Measurements from ENCODE around the gene INSC.

DNA sequence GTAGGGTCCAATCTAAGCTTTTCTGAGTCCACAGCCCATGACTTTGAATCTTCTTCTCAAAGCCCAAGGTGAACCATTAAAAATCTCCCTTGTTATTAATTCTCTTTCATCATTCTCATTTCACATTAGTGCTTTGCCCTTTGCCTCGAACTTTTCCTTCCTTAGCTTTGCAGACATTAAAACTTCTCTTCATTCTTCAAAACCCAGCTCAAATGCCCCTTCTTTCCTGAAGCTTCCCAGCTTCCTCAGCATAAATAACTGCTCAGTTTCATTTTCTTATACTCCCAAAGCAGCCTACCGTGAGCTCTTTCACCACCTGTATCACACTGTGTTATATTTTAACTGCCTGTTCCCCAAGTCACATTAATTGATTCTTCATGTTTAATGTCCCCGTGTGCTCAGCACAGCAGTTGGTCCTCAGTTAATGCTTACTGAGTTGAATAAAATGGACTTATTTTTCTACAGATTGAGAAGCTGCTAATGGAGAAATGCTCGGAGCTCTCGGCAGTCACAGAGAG lies 62.0 kb downstream of the INSC start:
- TF ChIP-seq, protein P1, sequence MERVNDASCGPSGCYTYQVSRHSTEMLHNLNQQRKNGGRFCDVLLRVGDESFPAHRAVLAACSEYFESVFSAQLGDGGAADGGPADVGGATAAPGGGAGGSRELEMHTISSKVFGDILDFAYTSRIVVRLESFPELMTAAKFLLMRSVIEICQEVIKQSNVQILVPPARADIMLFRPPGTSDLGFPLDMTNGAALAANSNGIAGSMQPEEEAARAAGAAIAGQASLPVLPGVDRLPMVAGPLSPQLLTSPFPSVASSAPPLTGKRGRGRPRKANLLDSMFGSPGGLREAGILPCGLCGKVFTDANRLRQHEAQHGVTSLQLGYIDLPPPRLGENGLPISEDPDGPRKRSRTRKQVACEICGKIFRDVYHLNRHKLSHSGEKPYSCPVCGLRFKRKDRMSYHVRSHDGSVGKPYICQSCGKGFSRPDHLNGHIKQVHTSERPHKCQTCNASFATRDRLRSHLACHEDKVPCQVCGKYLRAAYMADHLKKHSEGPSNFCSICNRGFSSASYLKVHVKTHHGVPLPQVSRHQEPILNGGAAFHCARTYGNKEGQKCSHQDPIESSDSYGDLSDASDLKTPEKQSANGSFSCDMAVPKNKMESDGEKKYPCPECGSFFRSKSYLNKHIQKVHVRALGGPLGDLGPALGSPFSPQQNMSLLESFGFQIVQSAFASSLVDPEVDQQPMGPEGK (CRISPR knock-in tag; IDR thresholded peaks at IDR 0.05; ENCODE audit: borderline replicate concordance): no peak
- TF ChIP-seq MYNN (IDR thresholded peaks at IDR 0.05) (no peak), MYNN (CRISPR knock-in tag; IDR thresholded peaks at IDR 0.05) (no peak), RAD51 (IDR thresholded peaks at IDR 0.05; ENCODE audit: borderline replicate concordance, low read depth) (no peak), EZH2 (IDR thresholded peaks at IDR 0.05; ENCODE audit: borderline replicate concordance, low read depth, low read length) (no peak), HDAC2 (IDR thresholded peaks at IDR 0.05) (no peak), U2AF2 (optimal IDR thresholded peaks at IDR 0.05; ENCODE audit: low read depth, low read length) (no peak), PRPF4 (IDR thresholded peaks at IDR 0.05; ENCODE audit: insufficient read depth, low read depth, low read length, poor library complexity, severe bottlenecking) (no peak), ZNF75A (CRISPR knock-in tag; IDR thresholded peaks at IDR 0.05) (no peak)
- TF ChIP-seq, protein P2, sequence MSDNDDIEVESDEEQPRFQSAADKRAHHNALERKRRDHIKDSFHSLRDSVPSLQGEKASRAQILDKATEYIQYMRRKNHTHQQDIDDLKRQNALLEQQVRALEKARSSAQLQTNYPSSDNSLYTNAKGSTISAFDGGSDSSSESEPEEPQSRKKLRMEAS (CRISPR knock-in tag; IDR thresholded peaks at IDR 0.05): no peak
- TF ChIP-seq, protein P3, sequence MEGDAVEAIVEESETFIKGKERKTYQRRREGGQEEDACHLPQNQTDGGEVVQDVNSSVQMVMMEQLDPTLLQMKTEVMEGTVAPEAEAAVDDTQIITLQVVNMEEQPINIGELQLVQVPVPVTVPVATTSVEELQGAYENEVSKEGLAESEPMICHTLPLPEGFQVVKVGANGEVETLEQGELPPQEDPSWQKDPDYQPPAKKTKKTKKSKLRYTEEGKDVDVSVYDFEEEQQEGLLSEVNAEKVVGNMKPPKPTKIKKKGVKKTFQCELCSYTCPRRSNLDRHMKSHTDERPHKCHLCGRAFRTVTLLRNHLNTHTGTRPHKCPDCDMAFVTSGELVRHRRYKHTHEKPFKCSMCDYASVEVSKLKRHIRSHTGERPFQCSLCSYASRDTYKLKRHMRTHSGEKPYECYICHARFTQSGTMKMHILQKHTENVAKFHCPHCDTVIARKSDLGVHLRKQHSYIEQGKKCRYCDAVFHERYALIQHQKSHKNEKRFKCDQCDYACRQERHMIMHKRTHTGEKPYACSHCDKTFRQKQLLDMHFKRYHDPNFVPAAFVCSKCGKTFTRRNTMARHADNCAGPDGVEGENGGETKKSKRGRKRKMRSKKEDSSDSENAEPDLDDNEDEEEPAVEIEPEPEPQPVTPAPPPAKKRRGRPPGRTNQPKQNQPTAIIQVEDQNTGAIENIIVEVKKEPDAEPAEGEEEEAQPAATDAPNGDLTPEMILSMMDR (IDR thresholded peaks at IDR 0.05 in 2 of 3, conservative IDR thresholded peaks at IDR 0.05 in 1 of 3; ENCODE audit: insufficient read depth in 2 of 3, low read depth in 1 of 3, low read length in 3 of 3): no peak
- TF ChIP-seq, protein P4, sequence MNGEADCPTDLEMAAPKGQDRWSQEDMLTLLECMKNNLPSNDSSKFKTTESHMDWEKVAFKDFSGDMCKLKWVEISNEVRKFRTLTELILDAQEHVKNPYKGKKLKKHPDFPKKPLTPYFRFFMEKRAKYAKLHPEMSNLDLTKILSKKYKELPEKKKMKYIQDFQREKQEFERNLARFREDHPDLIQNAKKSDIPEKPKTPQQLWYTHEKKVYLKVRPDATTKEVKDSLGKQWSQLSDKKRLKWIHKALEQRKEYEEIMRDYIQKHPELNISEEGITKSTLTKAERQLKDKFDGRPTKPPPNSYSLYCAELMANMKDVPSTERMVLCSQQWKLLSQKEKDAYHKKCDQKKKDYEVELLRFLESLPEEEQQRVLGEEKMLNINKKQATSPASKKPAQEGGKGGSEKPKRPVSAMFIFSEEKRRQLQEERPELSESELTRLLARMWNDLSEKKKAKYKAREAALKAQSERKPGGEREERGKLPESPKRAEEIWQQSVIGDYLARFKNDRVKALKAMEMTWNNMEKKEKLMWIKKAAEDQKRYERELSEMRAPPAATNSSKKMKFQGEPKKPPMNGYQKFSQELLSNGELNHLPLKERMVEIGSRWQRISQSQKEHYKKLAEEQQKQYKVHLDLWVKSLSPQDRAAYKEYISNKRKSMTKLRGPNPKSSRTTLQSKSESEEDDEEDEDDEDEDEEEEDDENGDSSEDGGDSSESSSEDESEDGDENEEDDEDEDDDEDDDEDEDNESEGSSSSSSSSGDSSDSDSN (IDR thresholded peaks at IDR 0.05; ENCODE audit: borderline replicate concordance in 1 of 2, low read depth in 2 of 2, low read length in 2 of 2): no peak
- TF ChIP-seq, protein P5, sequence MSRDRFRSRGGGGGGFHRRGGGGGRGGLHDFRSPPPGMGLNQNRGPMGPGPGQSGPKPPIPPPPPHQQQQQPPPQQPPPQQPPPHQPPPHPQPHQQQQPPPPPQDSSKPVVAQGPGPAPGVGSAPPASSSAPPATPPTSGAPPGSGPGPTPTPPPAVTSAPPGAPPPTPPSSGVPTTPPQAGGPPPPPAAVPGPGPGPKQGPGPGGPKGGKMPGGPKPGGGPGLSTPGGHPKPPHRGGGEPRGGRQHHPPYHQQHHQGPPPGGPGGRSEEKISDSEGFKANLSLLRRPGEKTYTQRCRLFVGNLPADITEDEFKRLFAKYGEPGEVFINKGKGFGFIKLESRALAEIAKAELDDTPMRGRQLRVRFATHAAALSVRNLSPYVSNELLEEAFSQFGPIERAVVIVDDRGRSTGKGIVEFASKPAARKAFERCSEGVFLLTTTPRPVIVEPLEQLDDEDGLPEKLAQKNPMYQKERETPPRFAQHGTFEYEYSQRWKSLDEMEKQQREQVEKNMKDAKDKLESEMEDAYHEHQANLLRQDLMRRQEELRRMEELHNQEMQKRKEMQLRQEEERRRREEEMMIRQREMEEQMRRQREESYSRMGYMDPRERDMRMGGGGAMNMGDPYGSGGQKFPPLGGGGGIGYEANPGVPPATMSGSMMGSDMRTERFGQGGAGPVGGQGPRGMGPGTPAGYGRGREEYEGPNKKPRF (IDR thresholded peaks at IDR 0.05; ENCODE audit: low read depth, low read length): no peak
